Neural progenitor cell (in vitro differentiated cells): ENCODE data around the gene TACR1.

Source experiments
- EZH2 ChIP-seq: fragments of 200-600 bp; sonication (generic); IDR thresholded peaks from 2 replicates; pipeline ENCODE4 v1.6.1; 2017; ENCODE audit warnings: antibody characterized with exemption, mild to moderate bottlenecking, moderate library complexity
- TF ChIP-seq, protein P1 (sequence below): fragments of 200-600 bp; sonication (generic); IDR thresholded peaks from 2 replicates; pipeline ENCODE4 v1.5.1; 2017; ENCODE audit warnings: antibody characterized with exemption, mild to moderate bottlenecking

DNA sequence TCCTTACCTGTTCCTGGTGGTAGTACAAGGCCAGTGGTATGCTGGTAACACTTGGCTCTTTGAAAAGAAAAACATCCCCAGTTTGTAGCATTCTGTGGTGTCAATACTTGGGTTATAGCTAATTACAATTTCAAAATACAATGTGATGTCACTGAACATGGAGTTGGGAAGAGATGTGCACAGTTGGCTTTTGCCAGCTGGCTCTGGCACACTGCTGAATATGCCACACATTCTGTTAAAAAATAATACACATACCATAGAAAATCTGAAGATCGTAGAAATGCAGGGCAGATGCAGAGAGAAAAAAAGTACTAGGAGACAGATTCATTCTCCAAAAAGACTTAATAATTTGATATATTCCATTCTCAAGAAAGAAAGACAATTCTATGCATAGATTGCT, 101.5 kb downstream of the TACR1 start:
- TF ChIP-seq, protein P1, sequence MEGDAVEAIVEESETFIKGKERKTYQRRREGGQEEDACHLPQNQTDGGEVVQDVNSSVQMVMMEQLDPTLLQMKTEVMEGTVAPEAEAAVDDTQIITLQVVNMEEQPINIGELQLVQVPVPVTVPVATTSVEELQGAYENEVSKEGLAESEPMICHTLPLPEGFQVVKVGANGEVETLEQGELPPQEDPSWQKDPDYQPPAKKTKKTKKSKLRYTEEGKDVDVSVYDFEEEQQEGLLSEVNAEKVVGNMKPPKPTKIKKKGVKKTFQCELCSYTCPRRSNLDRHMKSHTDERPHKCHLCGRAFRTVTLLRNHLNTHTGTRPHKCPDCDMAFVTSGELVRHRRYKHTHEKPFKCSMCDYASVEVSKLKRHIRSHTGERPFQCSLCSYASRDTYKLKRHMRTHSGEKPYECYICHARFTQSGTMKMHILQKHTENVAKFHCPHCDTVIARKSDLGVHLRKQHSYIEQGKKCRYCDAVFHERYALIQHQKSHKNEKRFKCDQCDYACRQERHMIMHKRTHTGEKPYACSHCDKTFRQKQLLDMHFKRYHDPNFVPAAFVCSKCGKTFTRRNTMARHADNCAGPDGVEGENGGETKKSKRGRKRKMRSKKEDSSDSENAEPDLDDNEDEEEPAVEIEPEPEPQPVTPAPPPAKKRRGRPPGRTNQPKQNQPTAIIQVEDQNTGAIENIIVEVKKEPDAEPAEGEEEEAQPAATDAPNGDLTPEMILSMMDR = no peak
- no peak for TF ChIP-seq EZH2
